ENCODE results near the gene SLC30A2.

SLC30A2 gene

DNA sequence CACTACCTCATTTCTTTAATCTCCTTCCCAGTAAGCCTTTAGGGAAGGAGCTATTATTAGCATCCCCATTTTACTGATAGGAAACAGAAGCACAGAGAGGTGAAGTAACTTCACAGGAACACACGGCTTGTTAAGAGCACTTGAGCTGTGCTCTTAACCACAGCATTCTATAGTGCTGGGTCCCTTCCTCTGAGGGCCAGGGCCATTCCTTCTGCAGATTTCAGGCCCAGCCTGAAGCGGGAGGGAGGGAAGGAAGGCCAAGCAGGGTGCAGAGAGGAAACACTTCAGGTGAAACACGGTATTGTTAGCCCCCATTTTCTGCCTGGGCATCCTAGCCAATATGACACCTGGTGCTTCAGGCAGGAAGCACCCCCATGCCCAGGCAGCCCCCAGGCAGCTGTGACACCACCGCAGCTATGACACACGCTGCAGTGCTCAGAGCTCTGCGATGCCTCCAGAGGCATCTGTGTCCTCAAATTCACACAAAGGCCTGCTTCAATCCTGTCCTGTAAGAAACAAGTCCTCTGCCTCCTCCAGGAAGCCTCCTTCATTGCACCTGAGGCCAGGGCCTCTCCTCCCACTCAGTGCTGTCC is 28.9 kb downstream of the SLC30A2 start:
- Histone ChIP-seq H3F3A (ENCODE audit: insufficient read depth, low read length) (no peaks in the 10 kb centered on the region), H3K27me3 (ENCODE audit: insufficient read depth, low read length) (0 out of 2 replicates have a peak, but pooled peaks cover 3% of the 10 kb centered on the region), H3K36me3 (ENCODE audit: insufficient read depth, low read length) (no peaks in the 10 kb centered on the region), H3K79me2 (ENCODE audit: insufficient read depth, low read length) (no peaks in the 10 kb centered on the region), H2AFZ (ENCODE audit: low read length) (no peak overlapping the region), H3K27ac (ENCODE audit: low read depth, low read length, poor library complexity, severe bottlenecking) (no peak overlapping the region), H3K4me1 (ENCODE audit: insufficient read depth, low read length, severe bottlenecking) (no peaks in the 10 kb centered on the region), H3K4me3 (ENCODE audit: low read depth, low read length, poor library complexity, severe bottlenecking) (no peak overlapping the region), H3K4me2 (ENCODE audit: low read length) (no peak overlapping the region), H3K9me3 (ENCODE audit: low read length) (no peaks in the 10 kb centered on the region), H4K20me1 (ENCODE audit: insufficient read depth, low read length) (no peaks in the 10 kb centered on the region), H3K9ac (ENCODE audit: low read length) (no peak overlapping the region), H3K9me2 (ENCODE audit: low read depth, low read length) (no peaks in the 10 kb centered on the region)
- TF ChIP-seq EZH2 (IDR thresholded peaks at IDR 0.05; ENCODE audit: borderline replicate concordance, low read length) = no peak
- TF ChIP-seq, protein P1, sequence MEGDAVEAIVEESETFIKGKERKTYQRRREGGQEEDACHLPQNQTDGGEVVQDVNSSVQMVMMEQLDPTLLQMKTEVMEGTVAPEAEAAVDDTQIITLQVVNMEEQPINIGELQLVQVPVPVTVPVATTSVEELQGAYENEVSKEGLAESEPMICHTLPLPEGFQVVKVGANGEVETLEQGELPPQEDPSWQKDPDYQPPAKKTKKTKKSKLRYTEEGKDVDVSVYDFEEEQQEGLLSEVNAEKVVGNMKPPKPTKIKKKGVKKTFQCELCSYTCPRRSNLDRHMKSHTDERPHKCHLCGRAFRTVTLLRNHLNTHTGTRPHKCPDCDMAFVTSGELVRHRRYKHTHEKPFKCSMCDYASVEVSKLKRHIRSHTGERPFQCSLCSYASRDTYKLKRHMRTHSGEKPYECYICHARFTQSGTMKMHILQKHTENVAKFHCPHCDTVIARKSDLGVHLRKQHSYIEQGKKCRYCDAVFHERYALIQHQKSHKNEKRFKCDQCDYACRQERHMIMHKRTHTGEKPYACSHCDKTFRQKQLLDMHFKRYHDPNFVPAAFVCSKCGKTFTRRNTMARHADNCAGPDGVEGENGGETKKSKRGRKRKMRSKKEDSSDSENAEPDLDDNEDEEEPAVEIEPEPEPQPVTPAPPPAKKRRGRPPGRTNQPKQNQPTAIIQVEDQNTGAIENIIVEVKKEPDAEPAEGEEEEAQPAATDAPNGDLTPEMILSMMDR (IDR thresholded peaks at IDR 0.05; ENCODE audit: low read length) = no peak

DNA sequence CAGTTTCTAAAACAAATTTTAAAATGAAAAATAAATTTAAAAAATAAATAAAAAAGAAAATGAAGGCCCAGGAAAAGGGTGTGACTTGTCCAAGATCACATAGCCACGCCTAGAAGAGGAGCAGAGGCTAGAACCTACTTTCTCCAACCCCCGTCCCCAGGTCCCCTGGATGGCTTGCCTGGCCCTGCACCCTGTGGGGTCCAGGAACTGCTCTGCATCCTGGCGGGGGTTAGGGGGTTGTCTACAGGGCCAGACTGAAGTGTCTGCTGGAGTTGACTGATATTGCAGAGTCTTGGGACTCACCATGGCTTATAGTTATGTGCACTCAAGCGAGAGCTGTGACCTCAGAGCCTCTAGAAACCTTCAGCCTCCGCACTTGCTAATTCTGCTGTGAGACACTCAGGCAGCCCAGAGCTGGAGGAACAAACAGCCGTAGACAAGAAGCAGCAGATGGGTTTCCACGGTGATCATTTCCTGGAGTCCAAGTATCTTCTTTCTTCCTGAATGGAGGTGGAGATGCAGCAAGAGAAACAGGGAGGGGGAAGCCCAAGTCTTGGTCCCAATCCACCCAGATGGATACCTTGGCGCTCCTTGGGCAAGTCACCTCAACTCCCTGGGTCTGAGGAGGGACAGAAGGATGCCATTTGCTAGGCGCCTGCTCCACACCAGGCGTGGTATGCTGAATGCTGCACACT is 29.5 kb downstream of the SLC30A2 start:
- TF ChIP-seq, protein P1 (IDR thresholded peaks at IDR 0.05; ENCODE audit: low read length) = no peak
- no peak for TF ChIP-seq EZH2 (IDR thresholded peaks at IDR 0.05; ENCODE audit: borderline replicate concordance, low read length)
- Histone ChIP-seq H3K9me2 (ENCODE audit: low read depth, low read length) (no peaks in the 10 kb centered on the region), H3K9ac (ENCODE audit: low read length) (no peak overlapping the region), H3F3A (ENCODE audit: insufficient read depth, low read length) (no peaks in the 10 kb centered on the region), H3K4me2 (ENCODE audit: low read length) (no peak overlapping the region), H3K4me3 (ENCODE audit: low read depth, low read length, poor library complexity, severe bottlenecking) (no peak overlapping the region), H3K9me3 (ENCODE audit: low read length) (no peaks in the 10 kb centered on the region), H2AFZ (ENCODE audit: low read length) (no peak overlapping the region), H3K27me3 (ENCODE audit: insufficient read depth, low read length) (0 out of 2 replicates have a peak, but pooled peaks cover 3% of the 10 kb centered on the region), H3K27ac (ENCODE audit: low read depth, low read length, poor library complexity, severe bottlenecking) (no peak overlapping the region), H3K36me3 (ENCODE audit: insufficient read depth, low read length) (no peaks in the 10 kb centered on the region), H4K20me1 (ENCODE audit: insufficient read depth, low read length) (no peaks in the 10 kb centered on the region), H3K4me1 (ENCODE audit: insufficient read depth, low read length, severe bottlenecking) (no peaks in the 10 kb centered on the region), H3K79me2 (ENCODE audit: insufficient read depth, low read length) (no peaks in the 10 kb centered on the region)

DNA sequence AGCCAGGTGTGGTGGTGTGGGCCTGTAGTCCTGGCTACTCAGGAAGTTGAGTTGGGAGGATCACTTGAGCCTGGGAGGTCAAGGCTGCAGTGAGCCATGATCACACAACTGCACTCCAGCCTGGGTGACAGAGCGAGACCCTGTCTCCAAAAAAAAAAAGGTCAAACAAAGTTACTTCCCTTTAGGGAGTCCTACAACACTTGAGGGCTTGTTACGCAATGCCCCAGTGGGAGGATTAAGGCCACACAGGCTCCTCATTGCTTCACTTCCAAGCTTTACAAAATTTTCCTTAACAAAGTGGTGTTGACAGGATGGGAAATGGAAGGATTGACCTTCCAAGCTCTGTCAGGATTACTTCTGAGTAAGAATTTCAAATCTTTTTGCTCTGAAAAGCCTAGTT is 30.6 kb downstream of the SLC30A2 start:
- H2AFZ ChIP-seq (ENCODE audit: low read length) = no peak overlapping the region
- H3K4me3 ChIP-seq (ENCODE audit: low read depth, low read length, poor library complexity, severe bottlenecking) = no peak overlapping the region
- H3K79me2 ChIP-seq (ENCODE audit: insufficient read depth, low read length) = no peaks in the 10 kb centered on the region
- TF ChIP-seq EZH2 (IDR thresholded peaks at IDR 0.05; ENCODE audit: borderline replicate concordance, low read length) = no peak
- TF ChIP-seq, protein P1 (IDR thresholded peaks at IDR 0.05; ENCODE audit: low read length) = no peak
- no peaks in the 10 kb centered on the region for H4K20me1 ChIP-seq (ENCODE audit: insufficient read depth, low read length)
- H3K4me2 ChIP-seq (ENCODE audit: low read length) = no peak overlapping the region
- no peaks in the 10 kb centered on the region for H3K9me3 ChIP-seq (ENCODE audit: low read length)
- H3K27me3 ChIP-seq (ENCODE audit: insufficient read depth, low read length) = 0 out of 2 replicates have a peak, but pooled peaks cover 3% of the 10 kb centered on the region
- no peaks in the 10 kb centered on the region for H3F3A ChIP-seq (ENCODE audit: insufficient read depth, low read length)
- H3K9ac ChIP-seq (ENCODE audit: low read length) = no peak overlapping the region
- no peaks in the 10 kb centered on the region for H3K36me3 ChIP-seq (ENCODE audit: insufficient read depth, low read length)
- no peak overlapping the region for H3K27ac ChIP-seq (ENCODE audit: low read depth, low read length, poor library complexity, severe bottlenecking)
- no peaks in the 10 kb centered on the region for H3K4me1 ChIP-seq (ENCODE audit: insufficient read depth, low read length, severe bottlenecking)
- no peaks in the 10 kb centered on the region for H3K9me2 ChIP-seq (ENCODE audit: low read depth, low read length)

Data from OCI-LY1 (cell line).